B cell (primary cell): ENCODE data around the gene ITPRIPL1. TPM values are rescaled to one million over a fixed set of nuclear protein-coding genes. Genes with fewer than 3 reads are reported as not detected.
A peak's percentile ranks its signal among the peaks of the same experiment; 100 is the strongest.

ENCODE experiments used
- ATAC-seq: fragments of 200-7000 bp; cut with Tn5 transposase; one replicate; pipeline ENCODE4 v1.10.0; 2021; ENCODE audit warnings: low read depth, mild to moderate bottlenecking, moderate number of reproducible peaks, moderate library complexity
- CTCF ChIA-PET: fragments of 350-600 bp; sonication (Branson Sonifier 250); formaldehyde crosslinking; loops from one replicate; lab custom pipeline; 2021; ENCODE audit warnings: antibody characterized with exemption, inconsistent platforms; lab: Charles Lee
- POLR2A ChIA-PET: fragments of 350-600 bp; sonication (Branson Sonifier 250); formaldehyde crosslinking; loops from one replicate; lab custom pipeline; 2021; ENCODE audit warnings: antibody characterized with exemption; lab: Charles Lee
- DNase-seq: peaks from one replicate; pipeline ENCODE4 v3.0.0; 2013
- H2AFZ ChIP-seq: 2 replicates; pipeline ENCODE4 v1.6.1; 2012; ENCODE audit warnings: mild to moderate bottlenecking, low read depth, low read length; ENCODE audit not compliant: insufficient read depth, poor library complexity, severe bottlenecking
- H3K27ac ChIP-seq, 2 donors: 1 replicate in 1 of 2; 2 replicates in 1 of 2; pipeline ENCODE4 v1.5.1; 2012 to 2013; ENCODE audit warnings: low read length in 2 of 2, mild to moderate bottlenecking in 2 of 2, moderate library complexity in 1 of 2
- H3K27me3 ChIP-seq, 4 experiments: fragments of 200-600 bp in 1 of 4; sonication (generic) in 1 of 4; replicated peaks in 1 of 4; 1 replicate in 2 of 4; 2 replicates in 2 of 4; pipeline versions ENCODE4 v1.6.1 to v1.7.0; 2013 to 2016; ENCODE audit warnings: low read length in 3 of 4, mild to moderate bottlenecking in 2 of 4, mixed read lengths in 1 of 4, moderate library complexity in 1 of 4; ENCODE audit not compliant: insufficient read depth in 4 of 4, control insufficient read depth in 3 of 4; ENCODE audit errors: control extremely low read depth in 1 of 4
- H3K36me3 ChIP-seq, 2 experiments: replicated peaks in 1 of 2; 1 replicate in 1 of 2; 2 replicates in 1 of 2; pipeline versions ENCODE4 v1.6.1 to v1.7.1; 2013; ENCODE audit warnings: low read length in 1 of 2; ENCODE audit not compliant: insufficient read depth in 2 of 2, control insufficient read depth in 1 of 2; ENCODE audit errors: control extremely low read depth in 1 of 2, extremely low read depth in 1 of 2
- H3K4me1 ChIP-seq, 2 donors: fragments of 200-600 bp in 1 of 2; sonication (generic) in 1 of 2; 1 replicate in 1 of 2; 2 replicates in 1 of 2; pipeline versions ENCODE4 v1.5.1 to v1.6.1; 2013 to 2017; ENCODE audit warnings: low read length in 2 of 2; ENCODE audit not compliant: control insufficient read depth in 2 of 2, insufficient read depth in 2 of 2
- H3K4me2 ChIP-seq: replicated peaks from 2 replicates; pipeline ENCODE3; 2012; ENCODE audit warnings: mild to moderate bottlenecking, low read depth, low read length; ENCODE audit not compliant: poor library complexity, severe bottlenecking
- H3K4me3 ChIP-seq, 5 experiments: fragments of 200-600 bp in 1 of 5; sonication (generic) in 1 of 5; 1 replicate in 3 of 5; 2 replicates in 2 of 5; pipeline versions ENCODE4 v1.5.1 to v1.7.0; 2011 to 2016; ENCODE audit warnings: low read length in 4 of 5, mild to moderate bottlenecking in 4 of 5, low read depth in 2 of 5, control low read depth in 1 of 5, moderate library complexity in 1 of 5; ENCODE audit not compliant: insufficient read depth in 1 of 5; ENCODE audit errors: control extremely low read depth in 1 of 5, extremely low read depth in 1 of 5
- H3K79me2 ChIP-seq: fragments of 200-600 bp; sonication (generic); one replicate; pipeline ENCODE4 v1.6.0; 2016; ENCODE audit warnings: low read length; ENCODE audit not compliant: control insufficient read depth, insufficient read depth
- H3K9ac ChIP-seq: fragments of 200-600 bp; sonication (generic); 2 replicates; pipeline ENCODE4 v1.6.1; 2017; ENCODE audit warnings: mild to moderate bottlenecking, low read length, moderate library complexity
- H3K9me3 ChIP-seq, 3 donors: one replicate each; pipeline versions ENCODE4 v1.6.1 to v1.7.1; 2013; ENCODE audit warnings: low read length in 2 of 3; ENCODE audit not compliant: control insufficient read depth in 2 of 3, insufficient read depth in 1 of 3; ENCODE audit errors: control extremely low read depth in 1 of 3
- H4K20me1 ChIP-seq: 2 replicates; pipeline ENCODE4 v1.6.0; 2012; ENCODE audit warnings: mild to moderate bottlenecking, low read length; ENCODE audit not compliant: insufficient read depth, control insufficient read depth, poor library complexity, severe bottlenecking
- H3K27ac Mint-ChIP-seq: one replicate; pipeline ENCODE4 v1.8.0; 2021; ENCODE audit warnings: mixed read lengths
- H3K27me3 Mint-ChIP-seq: one replicate; pipeline ENCODE4 v1.8.0; 2021; ENCODE audit warnings: mixed read lengths
- H3K4me1 Mint-ChIP-seq: one replicate; pipeline ENCODE4 v1.8.0; 2021; ENCODE audit warnings: mixed read lengths
- H3K4me3 Mint-ChIP-seq: one replicate; pipeline ENCODE4 v1.8.0; 2021; ENCODE audit warnings: mixed read lengths
- H3K9me3 Mint-ChIP-seq: one replicate; pipeline ENCODE4 v1.8.0; 2022; ENCODE audit warnings: mixed read lengths; ENCODE audit not compliant: insufficient read depth
- CTCF ChIP-seq: fragments of 200-600 bp; IDR thresholded peaks from one replicate; pipeline ENCODE4 v1.8.0; 2022; ENCODE audit warnings: antibody characterized with exemption, mild to moderate bottlenecking
- EZH2 ChIP-seq: IDR thresholded peaks from 2 replicates; pipeline ENCODE4 v1.6.1; 2012; ENCODE audit warnings: borderline replicate concordance, low read depth, mild to moderate bottlenecking, moderate library complexity, low read length; ENCODE audit not compliant: insufficient read depth, poor library complexity, severe bottlenecking
- WGBS: methylation state at CpG from one replicate; pipeline ENCODE4 v1.1.5; 2013; ENCODE audit warnings: missing lambda C conversion rate; ENCODE audit not compliant: insufficient coverage; 5-methylcytosine and 5-hydroxymethylcytosine counted together
- intact Hi-C: fragments of 100-400 bp; cut with micrococcal nuclease; formaldehyde crosslinking; loops from one replicate; pipeline ENCODE4 v1.10.0; 2022
- polyA plus RNA-seq: library from polyadenylated mRNA; depleted of rRNA; stranded (reverse); fragments of >200 nt; gene quantifications from 2 replicates; pipeline ENCODE4 v1.2.3, GENCODE V29; 2012
- total RNA-seq, 2 donors: library from RNA; stranded (reverse); fragments of 120-200 nt in 1 of 2; gene quantifications; 1 replicate in 1 of 2; 2 replicates in 1 of 2; pipeline versions ENCODE4 v1.2.3 to v1.2.4, GENCODE V29; 2013 to 2022

The ITPRIPL1 gene
- total and polyA plus RNA-seq, 2 donors (not counting 1 experiment from before 2014, with no cell fraction given), result 1.8 to 4.2 TPM

DNA sequence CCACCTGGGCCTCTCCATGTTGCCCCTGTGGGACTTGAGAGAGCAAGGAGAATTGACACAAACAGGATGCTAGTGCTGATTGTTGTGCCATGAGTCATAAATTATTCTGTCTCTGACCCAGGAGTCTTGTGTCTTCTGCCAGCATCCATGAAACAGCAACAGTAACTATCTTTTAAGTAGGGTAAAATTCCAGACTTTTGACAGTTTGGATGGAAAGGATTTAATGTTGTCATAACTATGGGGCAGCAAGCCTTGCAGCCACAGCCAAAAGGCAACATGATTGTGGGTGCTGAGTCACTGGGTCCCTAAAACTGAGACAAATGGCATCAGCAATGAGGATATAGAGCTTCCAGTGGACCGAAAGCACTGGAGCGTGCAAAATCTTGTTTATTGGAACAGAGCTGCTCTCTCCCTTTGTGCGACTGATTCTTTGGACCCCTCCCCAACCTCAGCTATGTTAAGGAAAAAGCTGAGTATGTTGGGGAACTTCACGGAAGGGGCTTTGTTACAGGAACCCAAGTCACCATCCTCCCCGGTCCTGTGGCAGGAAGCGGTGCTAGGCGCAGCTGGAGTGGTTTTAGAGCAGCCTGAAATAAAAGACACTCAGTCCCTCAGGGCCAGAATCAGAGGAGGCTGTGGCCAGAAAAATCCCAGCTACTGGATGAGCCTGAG, 9.6 kb upstream of the ITPRIPL1 start:
- Mint-ChIP-seq H3K27ac (peak overlapping the region; percentile 37), H3K9me3 (no peaks in the 10 kb centered on the region), H3K4me1 (peaks cover 25% of the 10 kb centered on the region), H3K4me3 (no peak overlapping the region), H3K27me3 (no peaks in the 10 kb centered on the region)
- ChIA-PET CTCF (no interaction called here), POLR2A (no interaction called here)
- H2AFZ ChIP-seq, result peak overlapping the region; percentile 50
- H3K27ac ChIP-seq, result no peak overlapping the region
- no peaks in the 10 kb centered on the region for H3K36me3 ChIP-seq
- no peaks in the 10 kb centered on the region for H3K27me3 ChIP-seq
- H3K4me2 ChIP-seq, result peak overlapping the region; percentile 42
- no peaks in the 10 kb centered on the region for H3K9me3 ChIP-seq
- intact Hi-C loops, result no loop called here
- no peak overlapping the region for H3K4me3 ChIP-seq
- WGBS, result 5% methylated on average over 6 of the region's 7 CpGs
- no peaks in the 10 kb centered on the region for H3K79me2 ChIP-seq
- H3K9ac ChIP-seq, result no peak overlapping the region
- DNase-seq (no peak), ATAC-seq (no peak)
- H3K4me1 ChIP-seq, result peaks cover 18 to 19% of the 10 kb centered on the region in 2 donors
- no peak for TF ChIP-seq CTCF
- no peak for TF ChIP-seq EZH2
- no peaks in the 10 kb centered on the region for H4K20me1 ChIP-seq

DNA sequence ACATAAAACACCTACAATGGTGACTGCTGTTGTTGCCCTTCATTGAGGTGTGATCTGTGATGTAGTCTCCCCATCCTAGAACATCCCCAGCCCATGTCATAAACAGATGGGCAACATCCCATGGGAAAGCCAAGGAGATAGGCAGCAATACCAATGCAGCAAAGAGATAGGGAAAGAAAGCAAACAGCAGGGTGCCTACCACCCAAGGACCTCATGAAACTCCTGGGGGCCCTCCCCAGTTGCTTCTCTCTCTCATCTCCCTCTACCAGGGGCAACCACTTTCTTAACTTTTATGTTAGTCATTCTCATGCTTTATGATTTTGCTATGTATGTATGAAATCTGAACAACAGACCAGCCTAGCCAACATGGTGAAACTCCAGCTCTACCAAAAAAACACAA, 8.1 kb upstream of the ITPRIPL1 start:
- H3K9me3 Mint-ChIP-seq, result no peaks in the 10 kb centered on the region
- peak overlapping the region; percentile 7 for H3K27ac Mint-ChIP-seq
- H3K4me3 Mint-ChIP-seq, result no peak overlapping the region
- H3K4me1 Mint-ChIP-seq, result peaks cover 31% of the 10 kb centered on the region
- Histone ChIP-seq H3K4me3 (no peak overlapping the region), H2AFZ (no peak overlapping the region), H3K4me2 (no peak overlapping the region), H3K9me3 (no peaks in the 10 kb centered on the region), H4K20me1 (no peaks in the 10 kb centered on the region), H3K27ac (no peak overlapping the region), H3K27me3 (no peaks in the 10 kb centered on the region), H3K36me3 (no peaks in the 10 kb centered on the region), H3K4me1 (peaks cover 25% of the 10 kb centered on the region in 2 donors), H3K9ac (no peak overlapping the region), H3K79me2 (no peaks in the 10 kb centered on the region)
- TF ChIP-seq CTCF, result no peak
- no peak for TF ChIP-seq EZH2
- H3K27me3 Mint-ChIP-seq, result no peaks in the 10 kb centered on the region
- ChIA-PET CTCF (interaction anchor here (0.5 kb wide), 1 partner anchor 23 kb away, joined by 3 read pairs; no protein-coding TSS in a partner anchor), POLR2A (no interaction called here)
- ATAC-seq (no peak), DNase-seq (no peak)
- intact Hi-C loops, result no loop called here
